HEK293T (cell line): Measurements from ENCODE around the gene FGD5.

Source experiments
- ARNT ChIP-seq: fragments of 450-650 bp; IDR thresholded peaks from 2 replicates; pipeline ENCODE4 v1.6.1; 2017; ENCODE audit warnings: mild to moderate bottlenecking
- ELF4 ChIP-seq: fragments of 450-650 bp; IDR thresholded peaks from 2 replicates; pipeline ENCODE4 v1.6.1; 2017; ENCODE audit warnings: antibody characterized with exemption
- FOXK2 ChIP-seq: fragments of 450-650 bp; IDR thresholded peaks from 2 replicates; pipeline ENCODE4 v1.6.1; 2016; ENCODE audit warnings: mild to moderate bottlenecking
- NFRKB ChIP-seq: fragments of 450-650 bp; IDR thresholded peaks from 2 replicates; pipeline ENCODE4 v1.6.1; 2016; ENCODE audit warnings: mild to moderate bottlenecking, moderate library complexity
- TARDBP ChIP-seq: fragments of 450-650 bp; IDR thresholded peaks from 2 replicates; pipeline ENCODE4 v1.6.1; 2016

DNA sequence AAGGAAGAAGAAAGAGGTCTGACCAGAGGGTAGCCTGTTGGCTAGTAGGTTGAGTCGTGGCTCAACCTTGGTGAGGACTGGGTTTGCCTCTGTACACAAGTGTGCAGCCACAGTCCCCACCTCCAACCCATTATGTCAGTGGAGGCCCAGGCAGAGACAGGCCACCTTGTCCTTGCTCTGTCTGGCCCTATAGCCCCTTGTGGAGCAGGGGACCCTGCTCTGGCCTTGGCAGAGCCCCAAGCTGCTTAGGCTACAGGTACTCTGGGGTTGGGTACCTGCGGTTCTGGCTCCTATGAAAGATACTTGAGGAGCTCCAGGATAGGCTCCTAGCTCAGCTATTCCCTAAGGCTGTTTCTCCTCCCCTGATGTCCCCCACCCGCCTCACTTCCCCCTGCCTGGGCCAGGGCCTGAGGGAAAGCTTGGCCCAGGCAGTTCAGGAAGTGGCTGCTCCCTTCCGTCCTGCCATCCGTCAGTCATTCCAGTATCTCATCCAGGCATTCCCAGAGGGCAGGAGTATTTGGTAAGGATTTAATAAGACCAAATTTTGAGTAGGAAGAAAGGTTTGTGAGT, 44.0 kb downstream of the FGD5 start:
- TF ChIP-seq ARNT, result no peak
- no peak for TF ChIP-seq NFRKB
- TF ChIP-seq TARDBP, result no peak
- TF ChIP-seq ELF4, result no peak
- TF ChIP-seq FOXK2, result no peak
